ENCODE results near the gene OTC. TPM values are rescaled to one million over a fixed set of nuclear protein-coding genes. Genes with fewer than 3 reads are reported as not detected.

OTC gene
- total RNA-seq, 1 donor from 2014 or later = not detected

GRCh38 chrX:38468563-38469157 is 116.3 kb downstream of the OTC start:
- no peak for DNase-seq

Small RNA genes within 50 kb of the gene (small RNA-seq; reads per million reads assigned to genes)
- not detected for gene RF00322 (ENCODE audit: low replicate concordance)

Other genes starting within 250 kb of the OTC start
- 85.9 TPM for gene SRPX, start 131.7 kb upstream of the OTC start, total RNA-seq
- gene RPGR, start 25.1 kb upstream of the OTC start, total RNA-seq = 11.0 TPM
- 37.8 TPM for gene TSPAN7, start 208.9 kb downstream of the OTC start, total RNA-seq

Data from tongue (tissue), 3 donors.